Skin of body (tissue), 2 donors: Measurements from ENCODE around the gene SHANK3. TPM values are rescaled to one million over a fixed set of nuclear protein-coding genes. Genes with fewer than 3 reads are reported as not detected.

Experiments used
- DNase-seq: peaks from one replicate; lab custom pipeline; 2025; lab: John Stamatoyannopoulos, UW
- total RNA-seq: library from RNA; depleted of rRNA; stranded (reverse); fragments of >200 nt; gene quantifications from one replicate; pipeline ENCODE4 v1.2.3, GENCODE V29; 2014

Gene SHANK3
- total RNA-seq, 1 donor from 2014 or later, result 7.2 TPM

GRCh38 chr22:50677493-50678217, 5.0 kb downstream of the SHANK3 start:
- no peak for DNase-seq

DNA sequence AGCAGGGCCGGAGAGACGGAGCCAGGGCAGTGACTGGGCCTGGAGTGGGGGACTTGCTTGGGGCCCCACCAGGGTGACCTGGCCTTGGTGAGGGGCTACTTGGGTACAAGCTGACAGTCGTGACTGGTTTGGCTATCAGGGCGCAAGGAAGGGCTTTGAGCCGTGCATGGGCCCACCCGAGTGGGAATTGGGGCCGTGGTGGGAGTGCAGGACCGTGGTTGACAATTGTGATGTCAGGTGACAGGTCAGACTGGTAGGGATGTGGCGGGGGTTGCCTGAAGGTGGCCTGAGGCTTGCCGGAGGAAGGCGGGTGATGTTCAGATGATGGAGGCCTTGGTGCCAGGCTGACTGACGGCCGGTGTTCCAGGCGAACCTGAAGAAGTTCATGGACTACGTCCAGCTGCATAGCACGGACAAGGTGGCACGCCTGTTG, 5.6 kb downstream of the SHANK3 start:
- no peak for DNase-seq

GRCh38 chr22:50678651-50679521, 6.3 kb downstream of the SHANK3 start:
- no peak for DNase-seq

DNA sequence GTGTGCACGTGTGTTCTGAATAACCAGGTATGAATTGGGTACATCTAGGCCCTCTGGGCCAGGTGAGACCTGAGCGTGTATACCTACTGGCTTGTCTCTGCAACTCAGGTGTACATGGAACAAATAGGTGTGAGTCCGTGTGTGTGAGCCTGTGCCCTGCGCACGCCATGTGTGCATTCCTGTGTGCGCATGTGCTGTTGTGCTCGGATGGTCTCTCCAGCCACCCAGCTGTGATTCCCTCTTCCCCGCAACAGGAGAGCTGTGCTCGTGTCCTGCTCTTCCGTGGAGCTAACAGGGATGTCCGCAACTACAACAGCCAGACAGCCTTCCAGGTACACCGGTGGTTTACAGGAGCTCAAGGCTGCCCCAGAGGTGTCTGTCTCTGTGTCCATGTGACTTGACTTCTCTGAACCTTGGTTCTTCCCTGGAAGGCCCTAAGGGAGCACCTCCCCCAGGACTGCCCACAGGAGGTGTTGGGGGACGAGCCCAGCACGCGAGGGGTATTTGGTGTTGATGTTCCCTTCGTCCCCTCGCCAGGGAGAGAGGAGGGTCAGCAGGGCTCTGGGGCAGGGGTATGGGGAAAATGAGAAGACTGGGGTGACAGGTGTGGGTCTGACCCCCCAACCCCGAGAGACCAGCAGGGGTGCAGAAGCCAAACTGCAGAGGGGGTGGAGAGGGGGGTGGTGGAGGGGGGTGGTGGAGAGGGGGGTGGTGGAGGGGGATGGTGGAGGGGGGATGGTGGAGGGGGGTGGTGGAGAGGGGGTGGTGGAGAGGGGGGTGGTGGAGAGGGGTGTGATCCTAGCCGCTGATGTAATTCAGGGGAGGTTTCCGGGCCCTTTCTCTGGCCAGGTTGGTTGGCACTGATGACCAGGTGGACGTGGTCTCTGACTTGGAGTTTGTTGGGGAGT, 10.7 kb downstream of the SHANK3 start:
- DNase-seq, result no peak

DNA sequence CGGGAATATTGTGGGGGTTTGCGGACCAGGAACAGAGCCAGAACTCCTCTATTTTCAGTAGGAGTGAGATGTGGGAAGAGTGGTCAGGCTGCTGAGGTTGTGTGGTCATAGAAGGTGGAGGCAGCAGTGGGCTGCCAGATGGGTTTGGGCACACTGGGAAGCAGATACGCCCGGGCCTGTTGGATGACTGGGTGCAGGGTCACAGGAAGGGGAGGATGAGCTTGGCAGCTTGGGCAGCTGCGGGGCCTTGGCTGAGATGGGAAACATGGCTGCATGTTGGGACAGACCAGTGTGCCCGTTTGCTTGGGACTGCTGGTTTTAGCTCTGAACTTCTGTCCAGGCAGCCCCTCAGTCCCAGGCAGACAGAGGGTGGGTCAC, 11.4 kb downstream of the SHANK3 start:
- no peak for DNase-seq

DNA sequence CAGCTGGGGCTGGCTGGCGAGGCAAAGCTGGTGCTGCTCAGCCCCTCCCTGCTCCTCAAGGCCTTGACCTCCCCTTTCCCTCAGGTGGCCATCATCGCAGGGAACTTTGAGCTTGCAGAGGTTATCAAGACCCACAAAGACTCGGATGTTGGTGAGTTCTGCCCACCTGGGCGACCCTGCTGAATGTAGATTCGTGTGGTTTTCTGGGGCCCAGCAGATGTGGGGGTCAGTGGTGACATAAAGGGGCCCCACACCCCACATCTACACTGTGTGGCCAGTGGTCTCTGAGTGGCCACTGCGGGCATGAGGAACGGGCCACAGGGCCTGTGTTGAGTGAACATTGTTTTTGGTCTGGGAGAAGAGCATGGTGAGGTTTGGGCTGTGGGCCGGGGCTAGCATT, 11.9 kb downstream of the SHANK3 start:
- DNase-seq, result no peak

- no peak for DNase-seq
These were observed 12.4 kb downstream of the SHANK3 start for GRCh38 chr22:50684986-50685385.

DNA sequence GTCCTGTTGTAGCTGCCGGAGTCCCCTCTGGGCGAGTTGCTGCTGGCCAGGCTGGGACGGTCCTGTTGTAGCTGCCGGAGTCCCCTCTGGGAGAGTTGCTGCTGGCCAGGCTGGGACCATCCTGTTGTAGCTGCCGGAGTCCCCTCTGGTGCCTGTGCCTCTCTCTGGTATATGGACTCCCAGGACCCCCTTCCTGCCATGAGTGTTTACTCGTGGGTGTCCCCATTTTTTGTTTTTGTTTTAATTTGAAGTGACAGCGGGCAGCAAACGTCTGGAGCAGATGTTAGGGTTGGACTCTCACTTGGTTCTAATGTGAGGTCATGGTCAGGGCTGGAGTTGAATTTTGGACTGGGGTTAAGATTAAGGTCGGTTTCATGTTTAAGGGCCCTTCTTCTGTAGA, 14.2 kb downstream of the SHANK3 start:
- no peak for DNase-seq

DNA sequence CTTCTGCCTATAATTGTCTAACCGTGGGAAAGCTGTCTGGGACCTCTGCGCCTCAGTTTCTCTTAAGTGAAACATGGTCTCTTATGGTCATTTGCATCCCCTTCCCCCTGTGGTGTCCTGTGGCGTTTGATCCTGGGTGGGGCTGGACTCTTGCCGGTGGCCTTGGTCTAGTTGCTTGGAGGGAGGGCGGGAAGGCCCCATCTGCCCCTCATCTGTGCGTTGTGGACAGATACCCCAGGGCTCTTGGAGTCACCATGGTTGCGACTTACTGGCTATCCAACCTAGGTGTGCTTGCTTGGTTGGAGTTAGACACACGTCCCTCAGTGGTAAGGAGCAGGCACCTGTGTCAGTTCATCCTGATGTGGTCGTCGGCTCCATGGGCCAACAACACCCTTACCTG, 15.2 kb downstream of the SHANK3 start:
- DNase-seq, result no peak

DNA sequence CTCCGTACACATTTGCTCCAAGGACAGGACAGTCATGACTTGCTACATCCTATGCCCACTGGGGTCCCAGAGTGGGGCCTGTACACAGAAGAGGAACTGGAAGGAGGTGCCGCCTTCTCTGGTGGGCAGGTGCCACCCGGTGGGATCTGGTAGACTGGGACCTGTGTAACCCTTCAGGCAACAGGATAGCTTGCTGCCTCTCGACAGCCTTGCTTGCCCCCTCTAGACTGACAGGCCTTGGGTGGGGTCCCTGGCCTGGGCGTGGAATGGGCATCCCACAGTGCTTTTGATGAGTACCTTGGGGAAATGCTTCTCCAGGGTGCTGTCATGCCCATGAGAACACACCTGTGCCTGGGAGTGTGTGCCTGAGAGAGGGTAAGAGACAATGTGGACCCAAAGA, 15.8 kb downstream of the SHANK3 start:
- DNase-seq, result no peak

DNA sequence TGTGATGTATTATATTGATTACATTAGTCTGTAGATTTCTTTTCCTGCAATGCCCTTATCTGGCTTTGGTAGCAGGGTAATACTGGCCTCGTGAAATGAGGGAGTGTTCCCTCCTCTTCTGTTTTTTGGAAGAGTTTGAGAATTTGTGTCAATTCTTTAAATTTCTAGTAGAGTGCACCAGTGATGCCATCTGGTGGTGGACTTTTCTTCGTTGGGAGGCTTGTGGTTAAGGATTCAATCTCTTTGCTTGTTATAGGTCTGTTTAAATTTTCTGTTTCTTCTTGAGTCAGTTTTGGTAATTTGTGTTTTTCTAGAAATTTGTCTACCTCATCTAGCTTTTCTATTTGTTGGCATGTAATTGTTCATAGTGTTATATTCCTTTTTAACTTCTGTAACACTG, 18.9 kb downstream of the SHANK3 start:
- DNase-seq, result no peak

GRCh38 chr22:50693462-50693861, 20.8 kb downstream of the SHANK3 start:
- no peak for DNase-seq

- no peak for DNase-seq
These were observed 21.5 kb downstream of the SHANK3 start for GRCh38 chr22:50694099-50694605.

DNA sequence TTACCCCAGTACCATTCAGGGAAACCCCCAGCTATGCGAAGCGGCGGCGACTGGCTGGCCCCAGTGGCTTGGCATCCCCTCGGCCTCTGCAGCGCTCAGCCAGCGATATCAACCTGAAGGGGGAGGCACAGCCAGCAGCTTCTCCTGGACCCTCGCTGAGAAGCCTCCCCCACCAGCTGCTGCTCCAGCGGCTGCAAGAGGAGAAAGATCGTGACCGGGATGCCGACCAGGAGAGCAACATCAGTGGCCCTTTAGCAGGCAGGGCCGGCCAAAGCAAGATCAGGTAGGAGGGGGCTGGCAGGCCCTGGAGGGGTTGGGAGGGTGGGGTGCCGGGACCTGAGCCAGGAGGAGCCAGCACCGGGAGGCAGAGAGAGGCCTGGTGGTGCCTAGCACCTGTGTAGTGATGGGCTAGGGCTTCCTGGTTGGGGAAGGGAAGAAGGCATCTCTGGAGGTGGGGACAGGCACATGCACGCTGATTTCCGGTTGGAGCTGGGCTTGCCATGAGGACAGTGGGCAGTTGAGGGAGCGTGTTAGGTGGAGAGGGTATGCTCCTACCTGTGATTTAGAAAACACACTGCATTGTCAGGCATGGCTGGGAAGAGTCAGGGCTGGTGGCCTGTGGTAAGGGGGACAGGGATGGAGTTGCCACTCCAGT, 22.3 kb downstream of the SHANK3 start:
- no peak for DNase-seq

GRCh38 chr22:50695421-50696250, 23.0 kb downstream of the SHANK3 start:
- no peak for DNase-seq

GRCh38 chr22:50696251-50696798, 23.7 kb downstream of the SHANK3 start:
- no peak for DNase-seq

GRCh38 chr22:50696799-50697561, 24.4 kb downstream of the SHANK3 start:
- no peak for DNase-seq

- no peak for DNase-seq
These were observed 25.3 kb downstream of the SHANK3 start for GRCh38 chr22:50697667-50698506.
